ENCODE measurements around the gene VSTM4. TPM values are rescaled to one million over a fixed set of nuclear protein-coding genes. Genes with fewer than 3 reads are reported as not detected.
A peak's percentile ranks its signal among the peaks of the same experiment; 100 is the strongest.

The VSTM4 gene, protein sequence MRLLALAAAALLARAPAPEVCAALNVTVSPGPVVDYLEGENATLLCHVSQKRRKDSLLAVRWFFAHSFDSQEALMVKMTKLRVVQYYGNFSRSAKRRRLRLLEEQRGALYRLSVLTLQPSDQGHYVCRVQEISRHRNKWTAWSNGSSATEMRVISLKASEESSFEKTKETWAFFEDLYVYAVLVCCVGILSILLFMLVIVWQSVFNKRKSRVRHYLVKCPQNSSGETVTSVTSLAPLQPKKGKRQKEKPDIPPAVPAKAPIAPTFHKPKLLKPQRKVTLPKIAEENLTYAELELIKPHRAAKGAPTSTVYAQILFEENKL
- 0.31 TPM for polyA plus RNA-seq (2013, experiment 1 of 2)
- 0.28 TPM for polyA plus RNA-seq (2013, experiment 2 of 2)

DNA sequence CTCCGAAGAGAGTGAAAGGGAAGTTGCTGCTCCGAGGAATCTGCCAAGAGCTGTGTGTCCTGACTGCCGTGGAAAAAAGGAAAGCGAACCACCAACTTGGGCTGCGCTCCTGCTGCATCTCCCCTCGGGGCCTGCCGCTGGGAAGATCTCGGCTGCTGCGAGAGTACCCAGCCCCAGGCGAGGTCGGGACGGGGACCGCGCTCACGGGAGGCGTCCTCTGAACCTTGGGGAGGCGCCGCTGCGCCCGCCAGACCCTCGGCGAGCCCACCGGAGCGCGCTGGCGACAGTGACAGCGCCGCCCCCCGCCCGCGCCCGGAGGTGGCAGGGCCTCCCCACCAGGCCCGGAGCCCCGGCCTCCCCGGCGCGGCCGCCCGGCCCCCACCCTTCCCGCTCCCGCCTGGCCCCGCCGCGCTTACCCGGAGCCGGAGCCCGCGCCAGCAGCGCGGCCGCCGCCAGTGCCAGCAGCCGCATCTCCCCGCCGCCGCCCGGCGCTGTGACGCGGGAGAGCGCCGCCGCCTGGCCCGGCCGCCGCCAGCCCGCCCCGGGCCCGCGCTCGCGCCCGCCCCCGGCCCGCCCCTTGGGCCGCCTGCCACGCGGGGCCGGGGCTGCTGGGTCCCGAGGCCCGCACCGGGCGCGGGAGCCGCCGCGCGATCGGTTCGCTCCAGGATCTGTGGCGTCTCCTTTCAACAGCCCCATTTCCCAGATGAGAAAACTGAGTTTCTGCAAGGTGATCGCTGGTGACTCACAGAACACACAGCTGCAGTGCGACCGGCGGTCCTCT lies at the start of gene VSTM4:
Gene VSTM4, minus strand, starts transcription at position 508 of the 781 bp plus-strand sequence. Its CDS starts 37 bp downstream, at position 471.
- no peak within 1 kb of the TSS for H3K4ac ChIP-seq (ENCODE audit: low read depth, low read length)
- H2BK5ac ChIP-seq (ENCODE audit: low read length), result no peak within 1 kb of the TSS
- no peaks in the 10 kb centered on the region for H3K36me3 ChIP-seq (ENCODE audit: control insufficient read depth, insufficient read depth, low read length)
- peak; percentile 63 for DNase-seq
- H3K23ac ChIP-seq (ENCODE audit: low read length), result no peak within 1 kb of the TSS
- peak within 1 kb of the TSS; percentile 63 for H3K4me2 ChIP-seq (ENCODE audit: low read length)
- no peaks in the 10 kb centered on the region for H3K27me3 ChIP-seq (ENCODE audit: insufficient read depth, low read length, poor library complexity)
- H3K9ac ChIP-seq (ENCODE audit: low read length), result peak within 1 kb of the TSS; percentile 69
- H4K8ac ChIP-seq (ENCODE audit: low read depth, low read length), result no peak within 1 kb of the TSS
- no peak within 1 kb of the TSS for H2AK5ac ChIP-seq (ENCODE audit: low read length)
- H3K56ac ChIP-seq (ENCODE audit: low read length), result peak within 1 kb of the TSS; percentile 86
- H3K27ac ChIP-seq (ENCODE audit: low read depth, low read length), result no peak within 1 kb of the TSS
- H2BK120ac ChIP-seq (ENCODE audit: low read depth, low read length), result no peak within 1 kb of the TSS
- no peak within 1 kb of the TSS for H3K18ac ChIP-seq (ENCODE audit: low read length)
- H2BK15ac ChIP-seq (replicated peaks; ENCODE audit: low read depth), result no peak within 1 kb of the TSS
- no peaks in the 10 kb centered on the region for H3K4me1 ChIP-seq (ENCODE audit: control insufficient read depth, low read depth, low read length)
- no peaks in the 10 kb centered on the region for H3K79me1 ChIP-seq (ENCODE audit: low read length)
- H3K79me2 ChIP-seq (ENCODE audit: control insufficient read depth, insufficient read depth, low read length), result no peaks in the 10 kb centered on the region
- WGBS (ENCODE audit: extremely low coverage, insufficient coverage, low lambda C conversion rate), result no CpG with 5 or more reads among the region's 95 CpGs
- no peak within 1 kb of the TSS for H4K5ac ChIP-seq (ENCODE audit: low read length)
- peak within 1 kb of the TSS; percentile 11 for H3K4me3 ChIP-seq (ENCODE audit: low read length)

DNA sequence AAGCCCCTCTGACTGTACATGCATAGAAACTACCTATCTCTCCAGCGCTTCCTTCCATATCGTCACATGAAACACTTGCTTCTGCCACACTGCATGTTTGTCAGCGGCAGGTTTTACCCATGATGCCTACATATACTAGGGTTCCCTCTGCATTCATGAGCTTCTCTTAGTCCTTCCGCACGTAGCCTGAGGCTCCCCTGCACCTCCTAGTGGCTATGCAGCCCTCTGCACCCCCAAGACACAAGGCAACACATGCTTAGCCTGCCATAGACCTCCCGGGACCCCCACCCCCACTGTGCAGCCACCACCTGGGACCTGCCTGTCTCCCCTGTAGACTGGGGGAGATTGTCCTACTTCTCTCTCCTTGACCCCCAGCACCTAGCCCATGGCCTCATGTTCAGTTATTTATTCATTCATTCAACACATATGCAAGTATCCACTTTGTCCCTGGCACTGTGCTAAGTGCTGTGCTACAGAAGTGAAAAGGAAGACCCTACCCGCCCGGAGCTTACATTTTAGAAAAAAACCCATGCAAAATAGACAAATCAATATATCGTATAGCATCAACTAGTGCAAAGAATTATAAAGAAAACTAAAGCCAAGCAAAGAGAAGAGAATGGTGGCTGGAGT lies 49.4 kb upstream of the VSTM4 start:
- Histone ChIP-seq H3K56ac (ENCODE audit: low read length) (no peak overlapping the region), H3K4ac (ENCODE audit: low read depth, low read length) (no peak overlapping the region), H3K9ac (ENCODE audit: low read length) (no peak overlapping the region), H3K79me2 (ENCODE audit: control insufficient read depth, insufficient read depth, low read length) (no peaks in the 10 kb centered on the region), H4K8ac (ENCODE audit: low read depth, low read length) (no peak overlapping the region), H3K27me3 (ENCODE audit: insufficient read depth, low read length, poor library complexity) (no peaks in the 10 kb centered on the region), H3K79me1 (ENCODE audit: low read length) (no peaks in the 10 kb centered on the region), H3K36me3 (ENCODE audit: control insufficient read depth, insufficient read depth, low read length) (no peaks in the 10 kb centered on the region), H4K5ac (ENCODE audit: low read length) (no peak overlapping the region), H3K4me1 (ENCODE audit: control insufficient read depth, low read depth, low read length) (no peaks in the 10 kb centered on the region), H3K27ac (ENCODE audit: low read depth, low read length) (no peak overlapping the region), H2AK5ac (ENCODE audit: low read length) (no peak overlapping the region), H2BK15ac (replicated peaks; ENCODE audit: low read depth) (no peak overlapping the region), H2BK120ac (ENCODE audit: low read depth, low read length) (no peak overlapping the region), H2BK5ac (ENCODE audit: low read length) (no peak overlapping the region), H3K4me3 (ENCODE audit: low read length) (no peak overlapping the region), H3K23ac (ENCODE audit: low read length) (no peak overlapping the region), H3K18ac (ENCODE audit: low read length) (no peak overlapping the region), H3K4me2 (ENCODE audit: low read length) (no peak overlapping the region)
- WGBS (ENCODE audit: extremely low coverage, insufficient coverage, low lambda C conversion rate), result no CpG with 5 or more reads among the region's 9 CpGs
- DNase-seq, result peak; percentile 78

DNA sequence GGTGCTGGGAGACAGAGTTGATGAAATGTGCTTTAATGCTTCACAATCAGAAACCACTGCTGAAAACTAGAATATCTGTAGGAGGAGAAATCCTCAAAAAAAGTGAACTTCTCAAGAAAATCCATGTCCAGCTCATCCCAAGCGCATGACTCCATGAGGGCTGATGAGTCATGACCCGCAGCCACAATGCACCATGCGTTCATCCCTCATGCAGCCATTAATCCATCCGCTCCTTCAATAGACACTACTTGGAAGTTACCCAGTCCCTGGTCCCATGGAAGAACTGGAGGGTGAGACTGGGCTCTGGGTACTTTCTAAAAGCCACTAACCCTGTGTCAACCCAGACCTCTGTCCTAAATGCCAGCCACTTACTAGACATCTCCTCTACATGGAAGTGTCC lies 48.4 kb upstream of the VSTM4 start:
- Histone ChIP-seq H2AK5ac (ENCODE audit: low read length) (no peak overlapping the region), H3K79me2 (ENCODE audit: control insufficient read depth, insufficient read depth, low read length) (no peaks in the 10 kb centered on the region), H3K4me1 (ENCODE audit: control insufficient read depth, low read depth, low read length) (no peaks in the 10 kb centered on the region), H3K18ac (ENCODE audit: low read length) (no peak overlapping the region), H3K27ac (ENCODE audit: low read depth, low read length) (no peak overlapping the region), H3K4me3 (ENCODE audit: low read length) (no peak overlapping the region), H4K8ac (ENCODE audit: low read depth, low read length) (no peak overlapping the region), H3K23ac (ENCODE audit: low read length) (no peak overlapping the region), H3K36me3 (ENCODE audit: control insufficient read depth, insufficient read depth, low read length) (no peaks in the 10 kb centered on the region), H3K27me3 (ENCODE audit: insufficient read depth, low read length, poor library complexity) (no peaks in the 10 kb centered on the region), H3K79me1 (ENCODE audit: low read length) (no peaks in the 10 kb centered on the region), H4K5ac (ENCODE audit: low read length) (no peak overlapping the region), H3K9ac (ENCODE audit: low read length) (no peak overlapping the region), H2BK15ac (replicated peaks; ENCODE audit: low read depth) (no peak overlapping the region), H3K4me2 (ENCODE audit: low read length) (no peak overlapping the region), H3K56ac (ENCODE audit: low read length) (no peak overlapping the region), H2BK5ac (ENCODE audit: low read length) (no peak overlapping the region), H3K4ac (ENCODE audit: low read depth, low read length) (no peak overlapping the region), H2BK120ac (ENCODE audit: low read depth, low read length) (no peak overlapping the region)
- no peak for DNase-seq
- WGBS (ENCODE audit: extremely low coverage, insufficient coverage, low lambda C conversion rate), result no CpG with 5 or more reads among the region's 4 CpGs

DNA sequence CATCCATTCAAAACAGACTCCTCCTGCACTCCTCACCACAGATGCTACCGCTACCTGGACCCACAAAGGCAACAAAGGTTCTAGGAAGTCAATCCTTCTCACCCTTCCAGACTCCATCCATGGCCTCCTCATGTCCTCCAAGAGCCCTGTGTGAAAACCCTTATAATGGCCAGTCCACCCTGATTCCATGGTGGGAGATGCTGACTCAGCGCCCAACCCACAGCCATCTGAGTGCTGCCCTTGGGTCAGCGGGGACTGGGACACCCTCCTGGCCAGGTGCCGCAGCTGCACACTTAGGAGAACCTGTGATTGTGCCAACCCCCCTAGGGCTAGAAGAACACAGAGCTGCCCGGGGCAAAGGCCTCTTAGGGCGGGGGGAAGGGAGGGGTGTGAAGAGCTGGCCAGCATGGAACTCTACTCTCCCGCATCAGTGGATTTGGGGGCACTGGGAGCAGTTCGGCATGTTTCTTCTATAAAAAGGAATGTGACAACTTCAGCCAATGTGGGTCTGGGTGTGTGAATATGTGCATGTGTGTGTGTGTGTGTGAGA lies 47.5 kb upstream of the VSTM4 start:
- Histone ChIP-seq H2AK5ac (ENCODE audit: low read length) (no peak overlapping the region), H3K18ac (ENCODE audit: low read length) (no peak overlapping the region), H4K5ac (ENCODE audit: low read length) (no peak overlapping the region), H2BK120ac (ENCODE audit: low read depth, low read length) (no peak overlapping the region), H3K27ac (ENCODE audit: low read depth, low read length) (no peak overlapping the region), H3K23ac (ENCODE audit: low read length) (no peak overlapping the region), H3K56ac (ENCODE audit: low read length) (no peak overlapping the region), H3K4ac (ENCODE audit: low read depth, low read length) (no peak overlapping the region), H3K79me2 (ENCODE audit: control insufficient read depth, insufficient read depth, low read length) (no peaks in the 10 kb centered on the region), H2BK5ac (ENCODE audit: low read length) (no peak overlapping the region), H3K4me1 (ENCODE audit: control insufficient read depth, low read depth, low read length) (no peaks in the 10 kb centered on the region), H3K4me3 (ENCODE audit: low read length) (no peak overlapping the region), H3K9ac (ENCODE audit: low read length) (no peak overlapping the region), H3K36me3 (ENCODE audit: control insufficient read depth, insufficient read depth, low read length) (no peaks in the 10 kb centered on the region), H2BK15ac (replicated peaks; ENCODE audit: low read depth) (no peak overlapping the region), H3K27me3 (ENCODE audit: insufficient read depth, low read length, poor library complexity) (no peaks in the 10 kb centered on the region), H4K8ac (ENCODE audit: low read depth, low read length) (no peak overlapping the region), H3K79me1 (ENCODE audit: low read length) (no peaks in the 10 kb centered on the region), H3K4me2 (ENCODE audit: low read length) (no peak overlapping the region)
- no peak for DNase-seq
- no CpG with 5 or more reads among the region's 8 CpGs for WGBS (ENCODE audit: extremely low coverage, insufficient coverage, low lambda C conversion rate)

DNA sequence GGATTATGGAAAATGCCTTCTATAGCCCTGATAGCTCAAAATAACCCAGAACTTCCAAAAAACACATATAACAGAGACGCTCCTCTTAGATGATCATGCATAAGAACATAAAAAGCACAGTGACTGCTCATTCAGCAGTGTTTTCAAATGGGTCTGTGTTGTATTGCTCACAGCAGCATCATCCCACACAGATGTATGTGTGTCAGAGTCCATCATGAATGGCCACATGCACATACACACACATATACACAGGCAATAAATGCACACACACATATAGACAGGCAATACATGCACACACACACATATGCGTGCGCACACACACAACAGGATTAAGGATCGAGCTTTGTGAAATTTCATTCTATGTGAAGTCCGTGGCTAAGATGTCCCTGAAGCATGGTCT lies 46.7 kb upstream of the VSTM4 start:
- no peak overlapping the region for H2AK5ac ChIP-seq (ENCODE audit: low read length)
- H3K18ac ChIP-seq (ENCODE audit: low read length), result no peak overlapping the region
- no peak overlapping the region for H2BK120ac ChIP-seq (ENCODE audit: low read depth, low read length)
- H4K8ac ChIP-seq (ENCODE audit: low read depth, low read length), result no peak overlapping the region
- no CpG with 5 or more reads among the region's 5 CpGs for WGBS (ENCODE audit: extremely low coverage, insufficient coverage, low lambda C conversion rate)
- H3K4me3 ChIP-seq (ENCODE audit: low read length), result no peak overlapping the region
- H3K27ac ChIP-seq (ENCODE audit: low read depth, low read length), result no peak overlapping the region
- H3K4ac ChIP-seq (ENCODE audit: low read depth, low read length), result no peak overlapping the region
- H3K9ac ChIP-seq (ENCODE audit: low read length), result no peak overlapping the region
- H3K79me1 ChIP-seq (ENCODE audit: low read length), result no peaks in the 10 kb centered on the region
- H3K36me3 ChIP-seq (ENCODE audit: control insufficient read depth, insufficient read depth, low read length), result no peaks in the 10 kb centered on the region
- H2BK5ac ChIP-seq (ENCODE audit: low read length), result no peak overlapping the region
- no peaks in the 10 kb centered on the region for H3K27me3 ChIP-seq (ENCODE audit: insufficient read depth, low read length, poor library complexity)
- DNase-seq, result no peak
- H3K79me2 ChIP-seq (ENCODE audit: control insufficient read depth, insufficient read depth, low read length), result no peaks in the 10 kb centered on the region
- no peak overlapping the region for H3K4me2 ChIP-seq (ENCODE audit: low read length)
- no peak overlapping the region for H3K23ac ChIP-seq (ENCODE audit: low read length)
- no peaks in the 10 kb centered on the region for H3K4me1 ChIP-seq (ENCODE audit: control insufficient read depth, low read depth, low read length)
- H4K5ac ChIP-seq (ENCODE audit: low read length), result no peak overlapping the region
- no peak overlapping the region for H2BK15ac ChIP-seq (replicated peaks; ENCODE audit: low read depth)
- H3K56ac ChIP-seq (ENCODE audit: low read length), result no peak overlapping the region

All from mesendoderm (in vitro differentiated cells).